ENCODE results near the gene ZFR2. TPM values are rescaled to one million over a fixed set of nuclear protein-coding genes. Genes with fewer than 3 reads are reported as not detected.

Gene ZFR2
- total RNA-seq, 2 experiments from 2014 or later = 0.73 to 0.82 TPM

DNA sequence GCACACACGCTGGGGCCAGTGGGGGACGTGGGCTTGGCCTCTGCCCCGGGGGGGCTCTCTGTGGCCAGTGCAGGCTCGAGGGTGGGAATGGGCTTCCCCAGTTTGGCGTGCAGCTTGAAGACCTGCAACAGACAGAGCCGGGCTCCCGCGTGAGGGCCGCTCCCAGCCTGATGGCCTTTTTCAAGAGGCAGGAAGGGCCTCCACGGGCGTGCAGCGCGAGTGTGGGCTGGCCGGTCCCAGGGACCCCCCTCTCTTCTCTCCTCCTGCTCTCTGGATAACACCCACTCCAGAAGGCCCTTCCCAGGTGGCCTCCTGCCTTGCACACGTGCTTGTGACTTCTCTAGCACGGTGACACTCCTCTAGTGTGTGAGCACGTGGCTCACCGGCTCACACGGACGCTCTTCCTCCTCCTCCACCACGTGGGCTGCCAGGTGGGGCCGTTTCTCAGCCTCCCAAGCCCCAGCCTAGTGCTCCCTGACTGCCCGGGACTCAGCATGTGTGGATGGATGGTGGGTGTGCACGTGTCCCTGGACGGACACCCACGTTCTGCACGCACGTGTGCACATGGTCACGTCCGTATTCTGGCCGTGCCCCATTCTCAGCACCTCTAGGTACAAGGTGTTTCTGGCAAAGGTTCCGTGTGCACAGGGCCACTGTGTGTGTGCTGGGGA lies 43.4 kb downstream of the ZFR2 start:
- peaks cover 10% of the 10 kb centered on the region for H3K4me1 Mint-ChIP-seq (ENCODE audit: low read depth)
- H3K27me3 Mint-ChIP-seq = no peaks in the 10 kb centered on the region
- no peak overlapping the region for H3K4me3 ChIP-seq (ENCODE audit: low read length)
- intact Hi-C loops (cut with DNase I, micrococcal nuclease) = no loop called here
- no peaks in the 10 kb centered on the region for H3K27me3 ChIP-seq (ENCODE audit: control insufficient read depth in 1 of 2, insufficient read depth in 2 of 2, low read length in 2 of 2)
- H3K9me3 Mint-ChIP-seq = no peaks in the 10 kb centered on the region
- no peak for TF ChIP-seq CTCF (IDR thresholded peaks at IDR 0.05)
- DNase-seq (no peak), ATAC-seq (ENCODE audit: poor library complexity) (no peak)
- peaks cover 22% of the 10 kb centered on the region for H3K4me1 ChIP-seq (ENCODE audit: insufficient read depth, low read length)
- no peaks in the 10 kb centered on the region for H3K9me3 ChIP-seq (ENCODE audit: control insufficient read depth in 1 of 2, insufficient read depth in 1 of 2, low read length in 2 of 2)
- no peak overlapping the region for H3K27ac Mint-ChIP-seq
- no peaks in the 10 kb centered on the region for H3K36me3 Mint-ChIP-seq (ENCODE audit: low read depth)
- no peak overlapping the region for H3K4me3 Mint-ChIP-seq
- POLR2A ChIA-PET = no interaction called here
- no peaks in the 10 kb centered on the region for H3K36me3 ChIP-seq (ENCODE audit: insufficient read depth, low read length)
- H3K27ac ChIP-seq (ENCODE audit: low read depth in 1 of 2, low read length in 2 of 2) = no peak overlapping the region
- CTCF ChIA-PET = no interaction called here

- CTCF ChIA-PET = interaction anchor here (2.1 kb wide), 1 partner anchor 61 kb away, joined by 35 read pairs; the partner anchor contains the start of genes APBA3 and MRPL54
- Histone ChIP-seq H3K27me3 (ENCODE audit: control insufficient read depth in 1 of 2, insufficient read depth in 2 of 2, low read length in 2 of 2) (no peaks in the 10 kb centered on the region), H3K4me3 (ENCODE audit: low read length) (no peak overlapping the region), H3K36me3 (ENCODE audit: insufficient read depth, low read length) (no peaks in the 10 kb centered on the region), H3K9me3 (ENCODE audit: control insufficient read depth in 1 of 2, insufficient read depth in 1 of 2, low read length in 2 of 2) (no peaks in the 10 kb centered on the region), H3K27ac (ENCODE audit: low read depth in 1 of 2, low read length in 2 of 2) (no peak overlapping the region), H3K4me1 (ENCODE audit: insufficient read depth, low read length) (peaks cover 32% of the 10 kb centered on the region)
- POLR2A ChIA-PET = interaction anchor here (1.2 to 2.6 kb wide), 3 partner anchors 11 to 102 kb away, joined by 3 to 46 read pairs (median 15); partner anchors contain the start of genes APBA3 and MRPL54
- H3K36me3 Mint-ChIP-seq (ENCODE audit: low read depth) = no peaks in the 10 kb centered on the region
- H3K27me3 Mint-ChIP-seq = no peaks in the 10 kb centered on the region
- no peak for TF ChIP-seq CTCF (IDR thresholded peaks at IDR 0.05)
- no peak overlapping the region for H3K27ac Mint-ChIP-seq
- H3K9me3 Mint-ChIP-seq = no peaks in the 10 kb centered on the region
- ATAC-seq (ENCODE audit: poor library complexity) = no peak
- no peak overlapping the region for H3K4me3 Mint-ChIP-seq
- H3K4me1 Mint-ChIP-seq (ENCODE audit: low read depth) = peaks cover 16% of the 10 kb centered on the region
- intact Hi-C loops (cut with DNase I, micrococcal nuclease) = loop anchor here in 1 of 2 experiments (5.0 kb wide), 2 partner anchors 41 to 156 kb away; no protein-coding TSS in a partner anchor
- DNase-seq = no peak
Observed at GRCh38 chr19:3823350-3823713, 45.5 kb downstream of the ZFR2 start.

DNA sequence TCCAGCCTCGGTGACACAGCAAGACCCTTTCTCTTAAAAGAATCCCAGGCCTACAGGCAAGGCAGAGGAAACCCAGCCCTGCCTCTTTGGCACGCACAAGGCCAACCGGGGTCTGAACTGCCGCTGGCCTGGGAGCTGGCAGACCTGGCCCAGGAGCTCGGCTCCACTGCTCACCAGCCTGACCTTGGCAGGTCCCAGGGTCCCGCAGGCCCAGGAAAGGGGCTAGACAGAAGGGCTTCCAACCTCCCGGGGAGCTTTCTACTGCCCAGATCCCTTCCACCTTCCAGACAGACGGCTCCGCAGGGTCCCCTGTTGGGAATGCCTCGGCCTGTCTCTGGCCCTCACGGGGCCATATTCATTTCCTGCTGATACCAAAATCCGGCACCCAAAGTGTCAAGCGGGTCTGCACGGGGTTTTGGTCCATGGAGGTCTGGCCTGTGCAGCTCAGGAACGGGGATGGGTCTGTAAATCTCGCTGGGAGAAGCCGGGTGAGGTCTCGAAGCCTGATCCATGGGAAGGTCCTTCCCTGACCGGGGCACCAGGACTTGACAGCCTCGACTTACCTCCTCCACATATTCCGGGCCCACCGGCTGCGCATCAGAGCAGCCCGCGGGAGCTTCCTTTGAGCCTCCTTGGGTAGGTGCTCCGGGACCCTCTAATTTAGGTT lies 46.0 kb downstream of the ZFR2 start:
- no peaks in the 10 kb centered on the region for H3K9me3 Mint-ChIP-seq
- intact Hi-C loops (cut with DNase I, micrococcal nuclease) = loop anchor here (1.0 to 5.0 kb wide), 6 partner anchors 40 to 157 kb away; partner anchors contain the start of gene APBA3 (in 2 of the 2)

More for the DNA sequence above, 46.0 kb downstream of the ZFR2 start:
- no peak for TF ChIP-seq CTCF (IDR thresholded peaks at IDR 0.05)
- Mint-ChIP-seq H3K27ac (no peak overlapping the region), H3K4me3 (no peak overlapping the region), H3K4me1 (ENCODE audit: low read depth) (peaks cover 21% of the 10 kb centered on the region), H3K27me3 (no peaks in the 10 kb centered on the region), H3K36me3 (ENCODE audit: low read depth) (no peaks in the 10 kb centered on the region)
- no peaks in the 10 kb centered on the region for H3K27me3 ChIP-seq (ENCODE audit: control insufficient read depth in 1 of 2, insufficient read depth in 2 of 2, low read length in 2 of 2)
- H3K27ac ChIP-seq (ENCODE audit: low read depth in 1 of 2, low read length in 2 of 2) = no peak overlapping the region
- H3K4me3 ChIP-seq (ENCODE audit: low read length) = no peak overlapping the region
- H3K36me3 ChIP-seq (ENCODE audit: insufficient read depth, low read length) = no peaks in the 10 kb centered on the region
- no peaks in the 10 kb centered on the region for H3K9me3 ChIP-seq (ENCODE audit: control insufficient read depth in 1 of 2, insufficient read depth in 1 of 2, low read length in 2 of 2)
- POLR2A ChIA-PET = interaction anchor here (1.2 to 2.6 kb wide), 3 partner anchors 10 to 101 kb away, joined by 3 to 46 read pairs (median 15); partner anchors contain the start of genes APBA3 and MRPL54
- CTCF ChIA-PET = interaction anchor here (1.2 to 2.1 kb wide), 4 partner anchors 25 to 131 kb away, joined by 3 to 35 read pairs (median 6); partner anchors contain the start of genes APBA3 and MRPL54
- peaks cover 35% of the 10 kb centered on the region for H3K4me1 ChIP-seq (ENCODE audit: insufficient read depth, low read length)
- ATAC-seq (ENCODE audit: poor library complexity) (no peak), DNase-seq (no peak)
